HL-60/S4 (cell line): Measurements from ENCODE around the gene FAAH.
"Not testable (repeated sequence)": the region's sequence is repeated elsewhere in the genome, so short reads cannot be mapped to it uniquely, and the experiment has no call there.

Experiments
- in situ Hi-C: fragments of 300-500 bp; cut with MboI; formaldehyde crosslinking; loops from 2 replicates; pipeline ENCODE4 v1.14.3; 2022; ENCODE audit warnings: low sequenced_read_pairs

Gene FAAH

GRCh38 chr1:46394108-46394871, at the start of gene FAAH:
Gene FAAH (plus strand): TSS chr1:46394317. CDS start chr1:46394349, 32 bp downstream.
- in situ Hi-C loops: no loop called here

GRCh38 chr1:46344481-46344880, 49.6 kb upstream of the FAAH start:
- in situ Hi-C loops: no loop called here

- in situ Hi-C loops: no loop called here
These were observed 48.8 kb upstream of the FAAH start for GRCh38 chr1:46345281-46345680.

- in situ Hi-C loops: no loop called here
These were observed 41.8 kb upstream of the FAAH start for GRCh38 chr1:46352363-46352762.

- in situ Hi-C loops: not testable (repeated sequence)
These were observed 38.2 kb upstream of the FAAH start for GRCh38 chr1:46355920-46356319.

GRCh38 chr1:46362158-46362557, 32.0 kb upstream of the FAAH start:
- in situ Hi-C loops: no loop called here

GRCh38 chr1:46363121-46363520, 31.0 kb upstream of the FAAH start:
- in situ Hi-C loops: no loop called here

- in situ Hi-C loops: no loop called here
These were observed 29.5 kb upstream of the FAAH start for GRCh38 chr1:46364612-46365011.

GRCh38 chr1:46365796-46366195, 28.3 kb upstream of the FAAH start:
- in situ Hi-C loops: not testable (repeated sequence)

- in situ Hi-C loops: no loop called here
These were observed 27.0 kb upstream of the FAAH start for GRCh38 chr1:46367072-46367471.

- in situ Hi-C loops: not testable (repeated sequence)
These were observed 26.4 kb upstream of the FAAH start for GRCh38 chr1:46367701-46368100.

- in situ Hi-C loops: no loop called here
These were observed 25.3 kb upstream of the FAAH start for GRCh38 chr1:46368791-46369190.

GRCh38 chr1:46369542-46370213, 24.4 kb upstream of the FAAH start:
- in situ Hi-C loops: no loop called here

GRCh38 chr1:46370214-46370633, 23.9 kb upstream of the FAAH start:
- in situ Hi-C loops: no loop called here

- in situ Hi-C loops: no loop called here
These were observed 21.7 kb upstream of the FAAH start for GRCh38 chr1:46372431-46372830.

- in situ Hi-C loops: no loop called here
These were observed 14.1 kb upstream of the FAAH start for GRCh38 chr1:46379996-46380395.

GRCh38 chr1:46380508-46380907, 13.6 kb upstream of the FAAH start:
- in situ Hi-C loops: no loop called here

- in situ Hi-C loops: no loop called here
These were observed 607 bp upstream of the FAAH start for GRCh38 chr1:46393510-46393909.

- in situ Hi-C loops: no loop called here
These were observed 852 bp downstream of the FAAH start for GRCh38 chr1:46394872-46395465.

GRCh38 chr1:46396441-46397398, 2.6 kb downstream of the FAAH start:
- in situ Hi-C loops: no loop called here

- in situ Hi-C loops: no loop called here
These were observed 5.2 kb downstream of the FAAH start for GRCh38 chr1:46399307-46399706.
